Endodermal cell (in vitro differentiated cells): ENCODE results near the gene IQGAP2. TPM values are rescaled to one million over a fixed set of nuclear protein-coding genes. Genes with fewer than 3 reads are reported as not detected.

ENCODE experiments used
- DNase-seq: peaks from one replicate; pipeline ENCODE4 v3.0.0-alpha.2; 2017
- H3K27ac ChIP-seq: 2 replicates; pipeline ENCODE4 v1.5.1; 2013; ENCODE audit warnings: mild to moderate bottlenecking, low read depth, low read length, moderate library complexity
- H3K27me3 ChIP-seq: 2 replicates; pipeline ENCODE4 v1.6.1; 2013; ENCODE audit warnings: mild to moderate bottlenecking, low read length, moderate library complexity; ENCODE audit not compliant: insufficient read depth, control insufficient read depth, poor library complexity, severe bottlenecking
- H3K36me3 ChIP-seq: 2 replicates; pipeline ENCODE4 v1.7.0; 2013; ENCODE audit warnings: mild to moderate bottlenecking, low read length, moderate library complexity; ENCODE audit not compliant: control insufficient read depth, insufficient read depth
- H3K4me1 ChIP-seq: one replicate; pipeline ENCODE4 v1.7.0; 2013; ENCODE audit warnings: low read length; ENCODE audit not compliant: control insufficient read depth, insufficient read depth
- H3K4me3 ChIP-seq: 2 replicates; pipeline ENCODE4 v1.5.1; 2013; ENCODE audit warnings: mild to moderate bottlenecking, low read length, moderate library complexity
- H3K9ac ChIP-seq: 2 replicates; pipeline ENCODE4 v1.6.1; 2013; ENCODE audit warnings: mild to moderate bottlenecking, low read length, moderate library complexity; ENCODE audit not compliant: poor library complexity, severe bottlenecking; ENCODE audit errors: extremely low read depth
- H3K9me3 ChIP-seq: 2 replicates; pipeline ENCODE4 v1.6.1; 2013; ENCODE audit warnings: mild to moderate bottlenecking, low read length, moderate library complexity; ENCODE audit not compliant: control insufficient read depth
- H3K27ac Mint-ChIP-seq: 2 replicates; pipeline ENCODE4 v1.8.0; 2020; ENCODE audit warnings: mixed read lengths
- H3K27me3 Mint-ChIP-seq: 2 replicates; pipeline ENCODE4 v1.8.0; 2021; ENCODE audit warnings: mild to moderate bottlenecking, mixed read lengths; ENCODE audit not compliant: insufficient read depth
- H3K36me3 Mint-ChIP-seq: 2 replicates; pipeline ENCODE4 v1.8.0; 2020; ENCODE audit warnings: low read depth, mixed read lengths
- H3K4me1 Mint-ChIP-seq: 2 replicates; pipeline ENCODE4 v1.8.0; 2020; ENCODE audit warnings: mixed read lengths
- H3K4me3 Mint-ChIP-seq: 2 replicates; pipeline ENCODE4 v1.8.0; 2020; ENCODE audit warnings: mild to moderate bottlenecking, moderate library complexity, mixed read lengths
- H3K9me3 Mint-ChIP-seq: 2 replicates; pipeline ENCODE4 v1.8.0; 2020; ENCODE audit warnings: mild to moderate bottlenecking, mixed read lengths
- CTCF ChIP-seq: fragments of 200-600 bp; sonication (generic); conservative IDR thresholded peaks from 2 replicates; pipeline ENCODE4 v1.5.0; 2021; ENCODE audit warnings: antibody characterized with exemption, mild to moderate bottlenecking
- WGBS, 2 experiments: methylation state at CpG; one replicate each; pipeline versions ENCODE4 v1.1.5 to v1.1.7; 2013; ENCODE audit warnings: missing lambda C conversion rate in 2 of 2, mixed read lengths in 1 of 2; ENCODE audit not compliant: insufficient coverage in 1 of 2, insufficient read length in 1 of 2; 5-methylcytosine and 5-hydroxymethylcytosine counted together
- total RNA-seq, 2 donors: library from RNA; stranded (reverse); fragmentation: NEBNext Ultra II Directional in 1 of 2; extraction: Animal tissue kit (Norgen Biotek cat#: 25700) in 1 of 2; gene quantifications; 2 replicates in 1 of 2; 3 replicates in 1 of 2; pipeline ENCODE4 v1.2.1, GENCODE V29; 2021

The IQGAP2 gene
- total RNA-seq, 2 donors from 2014 or later = 8.3 to 19.4 TPM

DNA sequence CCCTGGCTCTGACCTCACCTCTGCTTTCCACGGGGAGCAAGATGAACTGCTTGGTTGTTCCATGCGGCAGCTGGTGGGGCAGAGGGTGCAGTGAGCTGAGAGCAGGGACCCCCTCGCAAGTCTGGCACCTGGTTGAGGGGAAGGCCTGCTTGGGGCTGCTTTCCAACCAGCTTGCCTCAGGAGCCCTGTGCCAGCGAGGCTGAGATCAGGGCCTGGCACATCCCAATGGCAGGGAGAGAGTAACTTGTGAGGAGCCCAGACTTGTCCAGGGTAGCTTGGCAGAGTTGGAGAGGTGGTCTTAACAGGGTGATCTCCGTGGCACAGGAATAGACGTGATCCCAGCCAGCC is 68.9 kb downstream of the IQGAP2 start:
- peaks cover 13% of the 10 kb centered on the region for H3K9me3 Mint-ChIP-seq
- H3K36me3 Mint-ChIP-seq = peaks cover 3% of the 10 kb centered on the region
- WGBS, 2 experiments = 87% methylated on average over 6 of the region's 6 CpGs; no CpG with 5 or more reads in 1 of the 2 experiments
- Histone ChIP-seq H3K4me1 (peaks cover 3% of the 10 kb centered on the region), H3K9ac (no peak overlapping the region), H3K36me3 (no peaks in the 10 kb centered on the region), H3K4me3 (no peak overlapping the region), H3K27ac (no peak overlapping the region), H3K27me3 (peaks cover 65% of the 10 kb centered on the region), H3K9me3 (peaks cover 15% of the 10 kb centered on the region)
- peaks cover 35% of the 10 kb centered on the region for H3K27me3 Mint-ChIP-seq
- H3K27ac Mint-ChIP-seq = no peak overlapping the region
- H3K4me1 Mint-ChIP-seq = no peaks in the 10 kb centered on the region
- TF ChIP-seq CTCF = no peak
- DNase-seq = no peak
- H3K4me3 Mint-ChIP-seq = no peak overlapping the region

GRCh38 chr5:76472335-76473008 is 69.4 kb downstream of the IQGAP2 start:
- 92 to 100% methylated on average over 5 to 7 of the region's 7 CpGs for WGBS, 2 experiments

DNA sequence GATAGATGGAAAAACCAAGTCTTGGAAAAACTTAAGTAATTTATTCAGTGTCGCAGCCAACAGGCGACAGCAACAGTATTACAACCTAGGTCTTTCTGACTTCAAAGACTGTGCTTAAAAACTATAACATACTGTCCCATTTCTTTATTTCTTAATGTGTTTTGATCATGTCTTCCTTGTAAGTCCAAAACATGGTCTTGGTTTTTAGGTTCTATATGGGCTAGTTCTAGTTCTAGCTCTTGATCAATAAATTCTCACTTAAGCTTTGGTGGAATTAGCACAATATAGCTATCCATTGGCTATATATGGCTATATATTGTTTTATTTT is 69.9 kb downstream of the IQGAP2 start:
- Histone ChIP-seq H3K9ac (no peak overlapping the region), H3K36me3 (no peaks in the 10 kb centered on the region), H3K9me3 (peaks cover 15% of the 10 kb centered on the region), H3K4me1 (peaks cover 3% of the 10 kb centered on the region), H3K4me3 (no peak overlapping the region), H3K27me3 (peaks cover 65% of the 10 kb centered on the region), H3K27ac (no peak overlapping the region)
- TF ChIP-seq CTCF = no peak
- H3K4me1 Mint-ChIP-seq = no peaks in the 10 kb centered on the region
- peaks cover 35% of the 10 kb centered on the region for H3K27me3 Mint-ChIP-seq
- peaks cover 13% of the 10 kb centered on the region for H3K9me3 Mint-ChIP-seq
- WGBS, 2 experiments = 96 to 100% methylated on average over 2 of the region's 2 CpGs
- H3K4me3 Mint-ChIP-seq = no peak overlapping the region
- no peak for DNase-seq
- no peak overlapping the region for H3K27ac Mint-ChIP-seq
- H3K36me3 Mint-ChIP-seq = peaks cover 3% of the 10 kb centered on the region

More at GRCh38 chr5:76472335-76473008, 69.4 kb downstream of the IQGAP2 start:
- Mint-ChIP-seq H3K27ac (no peak overlapping the region), H3K27me3 (peaks cover 35% of the 10 kb centered on the region), H3K9me3 (peaks cover 13% of the 10 kb centered on the region), H3K4me3 (no peak overlapping the region), H3K4me1 (no peaks in the 10 kb centered on the region), H3K36me3 (peaks cover 3% of the 10 kb centered on the region)
- Histone ChIP-seq H3K36me3 (no peaks in the 10 kb centered on the region), H3K4me3 (no peak overlapping the region), H3K9ac (no peak overlapping the region), H3K9me3 (peaks cover 15% of the 10 kb centered on the region), H3K4me1 (peaks cover 3% of the 10 kb centered on the region), H3K27ac (no peak overlapping the region), H3K27me3 (peaks cover 65% of the 10 kb centered on the region)
- DNase-seq = no peak
- no peak for TF ChIP-seq CTCF
